Left colon (tissue), 2 donors: ENCODE data around the gene GEMIN7. TPM values are rescaled to one million over a fixed set of nuclear protein-coding genes. Genes with fewer than 3 reads are reported as not detected.
"Not testable (repeated sequence)": the region's sequence is repeated elsewhere in the genome, so short reads cannot be mapped to it uniquely, and the experiment has no call there.

Experiments used
- ATAC-seq: fragments of 200-7000 bp; cut with Tn5 transposase; one replicate; pipeline ENCODE4 v1.9.1; 2020; ENCODE audit warnings: mild to moderate bottlenecking, moderate library complexity
- DNase-seq, 2 donors: peaks; one replicate each; pipeline ENCODE4 v3.0.0-alpha.2; 2020
- intact Hi-C, 2 donors: fragments of 100-400 bp; cut with DNase I in 1 of 2; cut with micrococcal nuclease in 1 of 2; formaldehyde crosslinking; loops; one replicate each; pipeline versions ENCODE4 v1.11.2 to v1.14.0; 2022; cut with DNase I, micrococcal nuclease
- total RNA-seq, 2 donors: library from RNA; stranded (reverse); fragmentation: NEBNext Ultra II Directional; extraction: Animal tissue kit (Norgen Biotek cat#: 25700); gene quantifications; one replicate each; pipeline ENCODE4 v1.2.1, GENCODE V29; 2021
- donor health status: DM: no; HTN: no; CAD: no.
- donor health status: DM: yes; HTN: yes; CAD: no.

Gene GEMIN7
- total RNA-seq, 2 donors from 2014 or later, result 18.1 to 22.8 TPM

DNA sequence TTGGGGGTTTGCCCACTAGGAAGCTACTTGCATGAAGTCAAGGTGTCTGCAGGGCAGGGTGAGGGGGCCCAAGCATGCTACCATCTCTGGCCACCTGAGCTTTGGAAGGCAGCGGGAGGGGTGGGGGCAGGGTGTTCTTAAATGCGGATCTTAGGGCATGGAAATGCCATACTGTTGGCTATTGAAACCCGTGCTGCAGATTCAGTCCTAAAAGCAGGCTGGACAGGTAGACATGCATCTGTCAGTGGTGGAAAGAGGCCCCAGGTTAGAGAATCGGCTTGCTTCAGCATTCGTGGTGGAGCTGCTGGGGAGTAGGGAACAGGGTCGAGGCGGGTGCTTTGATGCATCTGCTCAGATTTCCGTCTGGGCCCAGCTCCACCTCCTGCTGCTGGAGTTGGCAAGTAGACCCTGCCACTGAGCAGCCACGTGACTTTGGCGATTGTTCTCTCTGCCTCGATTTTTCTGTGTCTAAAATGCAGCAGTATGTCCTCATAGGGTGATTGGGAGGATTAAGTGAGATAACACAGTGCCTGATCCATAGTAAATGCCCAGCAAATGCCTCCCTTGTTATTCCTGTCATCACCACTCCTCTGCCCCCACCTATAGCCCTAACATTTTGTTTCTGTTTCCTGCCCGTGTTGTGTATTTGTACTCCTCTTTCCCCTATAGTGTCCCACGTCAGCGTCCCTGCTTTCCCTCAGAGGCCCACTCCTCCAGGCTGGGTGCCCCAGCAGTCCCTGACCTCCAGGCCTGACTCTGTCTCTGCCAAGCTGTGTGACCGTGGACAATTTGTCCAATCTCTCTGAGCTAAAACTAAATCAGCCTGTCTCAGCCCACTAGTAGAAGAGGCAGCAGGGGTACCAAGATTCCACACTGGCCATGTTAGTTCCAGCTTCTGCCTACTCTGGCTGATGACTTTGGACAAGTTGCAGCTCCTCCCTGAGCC, 19.7 kb downstream of the GEMIN7 start:
- ATAC-seq (no peak), DNase-seq (no peak)
- intact Hi-C loops, result loop anchor here in 1 of 2 donors (10.0 kb wide), 1 partner anchor 76 kb away; the partner anchor contains the start of genes BLOC1S3 and TRAPPC6A

DNA sequence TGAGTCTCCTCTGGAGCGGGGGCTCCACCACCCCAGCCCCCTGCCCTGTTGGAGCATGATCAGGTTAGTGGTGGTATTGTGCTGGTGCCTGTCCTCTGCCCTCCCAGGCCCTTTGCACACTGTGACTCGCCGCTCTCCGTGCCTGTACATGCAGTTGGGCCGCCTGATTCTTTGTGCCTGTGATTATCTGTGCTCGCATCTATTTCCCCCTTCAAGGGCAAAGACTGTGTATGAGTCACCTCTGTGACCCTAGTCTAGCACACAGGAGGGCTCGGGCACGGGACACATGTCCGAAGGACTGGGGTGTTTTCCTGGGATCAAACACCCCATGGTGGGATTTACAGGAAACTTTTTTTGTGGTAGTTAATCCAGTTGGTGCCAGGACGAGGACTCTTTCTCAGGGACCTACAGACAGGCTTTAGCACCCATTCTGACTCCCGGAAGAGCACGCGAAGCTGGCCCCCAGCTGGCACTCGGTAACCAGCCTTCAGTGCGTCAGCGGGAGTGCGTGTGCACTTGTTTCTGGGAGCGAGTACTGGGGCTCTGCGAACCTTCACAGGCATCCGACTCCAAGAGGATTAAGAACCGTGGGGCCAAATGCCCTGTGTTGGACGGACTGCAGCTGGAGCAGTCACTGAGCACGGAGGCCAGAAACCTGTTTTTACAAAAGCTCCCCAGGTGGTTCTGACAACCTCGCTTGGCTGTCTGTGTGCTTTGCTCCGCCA, 20.6 kb downstream of the GEMIN7 start:
- ATAC-seq, result no peak
- no peak for DNase-seq
- intact Hi-C loops, result loop anchor here in 1 of 2 donors (10.0 kb wide), 1 partner anchor 75 kb away; the partner anchor contains the start of genes BLOC1S3 and TRAPPC6A

DNA sequence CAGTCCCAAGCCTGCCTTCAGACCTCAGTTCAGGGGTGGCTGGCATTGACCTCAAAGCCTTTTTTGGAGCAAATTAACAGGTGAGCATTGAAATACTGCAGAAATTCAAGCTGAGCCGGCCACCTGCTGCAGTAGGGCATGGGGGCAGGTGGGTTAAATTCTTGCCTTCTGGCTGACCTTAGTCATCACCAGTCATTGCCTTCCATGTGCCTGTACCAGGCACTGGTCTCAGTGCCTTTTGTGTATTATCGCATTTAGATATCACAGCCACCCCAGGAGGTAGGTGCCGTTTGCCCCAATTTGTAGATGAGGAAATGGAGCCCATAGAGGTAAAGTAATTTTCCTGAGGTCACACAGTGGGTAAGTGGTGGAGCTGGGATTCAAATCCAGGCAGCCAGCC, 21.1 kb downstream of the GEMIN7 start:
- ATAC-seq, result no peak

DNA sequence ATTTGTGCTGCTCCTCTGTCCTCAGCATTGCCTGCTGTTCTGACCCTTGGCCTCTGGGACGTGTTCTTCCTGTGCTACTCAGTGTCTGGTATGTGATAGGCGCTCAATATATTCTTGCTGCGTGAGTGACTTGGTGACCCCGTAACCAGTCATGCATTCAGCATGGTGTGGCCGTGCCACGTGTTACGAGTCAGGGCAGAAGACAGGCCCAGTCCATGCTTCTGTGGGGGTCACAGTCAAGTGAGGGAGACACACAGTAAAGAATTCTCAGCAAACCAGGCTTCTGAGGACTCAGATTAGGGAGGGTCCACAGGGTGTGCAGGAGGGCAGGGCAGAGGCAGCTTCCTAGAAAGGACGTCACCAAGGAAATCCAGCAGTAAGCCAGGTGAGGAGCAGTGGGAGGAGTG, 21.8 kb downstream of the GEMIN7 start:
- ATAC-seq (peak; percentile 67), DNase-seq (no peak)
- intact Hi-C loops, result no loop called here

More for the DNA sequence above, 21.1 kb downstream of the GEMIN7 start:
- intact Hi-C loops, result no loop called here
- DNase-seq, result no peak

DNA sequence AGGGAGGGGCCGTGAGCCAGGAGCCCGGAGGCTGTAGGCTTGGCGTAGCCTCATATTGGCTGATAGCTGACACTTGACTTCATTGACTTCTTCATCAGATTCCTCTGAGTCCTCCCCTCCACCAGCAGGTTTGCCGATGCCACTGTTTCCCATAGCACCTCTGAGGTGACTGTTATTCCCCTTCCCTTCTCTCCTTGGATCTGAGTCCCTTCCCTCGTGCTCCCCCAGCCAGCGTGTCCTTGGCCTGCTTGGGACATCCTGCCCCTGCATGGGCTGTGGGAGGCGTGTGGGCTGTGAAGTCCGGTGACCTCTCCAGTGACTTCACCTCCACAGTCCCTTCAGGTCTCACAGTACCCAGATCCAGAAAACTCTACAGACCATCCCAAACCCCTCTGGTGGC, 22.7 kb downstream of the GEMIN7 start:
- ATAC-seq (no peak), DNase-seq (no peak)
- intact Hi-C loops, result no loop called here

DNA sequence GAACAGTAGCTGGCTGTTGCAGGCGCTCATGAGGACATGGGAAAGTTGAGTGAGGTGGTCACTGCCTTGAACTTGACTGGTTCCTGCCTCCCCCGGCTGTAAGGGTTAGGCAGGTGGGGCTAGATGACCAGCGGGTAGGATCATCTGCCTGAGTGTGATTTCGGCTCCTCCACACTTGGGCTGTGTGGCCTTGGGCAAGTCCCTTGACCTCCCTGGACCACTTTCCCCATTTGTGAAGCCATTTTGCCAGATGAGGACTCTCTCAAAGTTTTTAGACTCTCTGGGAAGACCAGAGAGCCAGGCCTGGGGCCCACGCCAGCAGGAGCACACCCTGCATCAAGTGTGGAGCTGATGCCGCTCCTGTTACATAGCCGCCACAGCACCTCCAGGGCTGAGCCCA, 23.4 kb downstream of the GEMIN7 start:
- intact Hi-C loops, result no loop called here
- DNase-seq (no peak), ATAC-seq (no peak)

DNA sequence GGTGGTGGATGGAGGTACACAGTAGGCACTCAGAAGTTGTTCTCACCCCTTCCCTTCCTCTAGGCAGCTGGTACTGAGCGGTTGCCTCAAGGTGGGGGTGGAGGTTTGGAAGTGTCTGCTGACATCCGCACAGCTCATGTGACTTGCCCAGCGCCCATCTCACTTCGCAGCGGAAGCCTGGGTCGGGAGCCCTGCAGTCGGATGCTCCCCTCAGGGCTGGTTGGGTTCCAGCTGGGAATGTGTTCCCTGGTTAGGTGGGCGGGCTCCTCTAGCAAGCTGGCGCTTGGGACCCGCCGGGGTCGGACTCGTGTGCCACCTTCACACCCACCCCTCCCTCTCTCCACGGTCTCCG, 24.1 kb downstream of the GEMIN7 start:
- intact Hi-C loops, result no loop called here
- ATAC-seq (no peak), DNase-seq (no peak)

DNA sequence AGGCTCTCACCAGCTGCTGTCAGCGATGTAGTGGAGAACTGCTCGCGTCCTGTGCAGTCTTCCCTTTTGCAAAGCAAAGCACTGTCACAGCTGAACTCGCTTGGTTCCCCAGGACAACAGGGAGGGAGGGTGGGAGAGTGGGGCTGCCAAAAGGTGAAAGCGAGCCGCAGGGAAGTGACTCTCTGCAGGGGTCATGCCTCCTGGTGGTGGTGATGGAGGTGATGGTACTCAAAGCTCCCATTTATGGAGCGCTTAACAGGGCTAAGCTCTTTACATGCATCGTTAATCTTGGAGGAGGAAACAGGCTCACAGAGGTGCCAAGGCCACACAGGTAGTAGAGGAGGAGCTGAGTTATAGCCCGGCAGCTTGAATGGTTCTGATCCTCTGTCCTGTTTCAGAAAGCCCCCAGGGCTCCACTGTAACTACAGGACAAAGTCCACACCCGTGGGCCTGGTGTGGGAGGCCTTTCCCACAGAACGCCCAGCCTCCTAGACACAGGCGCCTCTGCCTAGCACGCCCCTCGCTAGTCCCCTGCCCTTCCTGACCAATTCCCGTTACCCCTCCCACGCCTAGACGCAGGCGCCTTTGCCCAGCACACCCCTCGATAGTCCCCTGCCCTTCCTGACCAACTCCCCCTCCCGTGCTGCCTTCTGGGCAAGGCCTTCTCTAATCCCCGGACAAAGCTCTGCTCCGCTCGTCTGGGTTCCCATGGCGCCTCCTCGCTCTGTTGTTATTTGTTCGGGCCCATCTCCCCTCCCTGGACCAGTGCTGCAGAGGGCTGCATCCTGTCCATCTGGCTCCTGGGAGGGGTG, 24.7 kb downstream of the GEMIN7 start:
- no peak for DNase-seq
- intact Hi-C loops, result no loop called here
- ATAC-seq, result peak; percentile 71

DNA sequence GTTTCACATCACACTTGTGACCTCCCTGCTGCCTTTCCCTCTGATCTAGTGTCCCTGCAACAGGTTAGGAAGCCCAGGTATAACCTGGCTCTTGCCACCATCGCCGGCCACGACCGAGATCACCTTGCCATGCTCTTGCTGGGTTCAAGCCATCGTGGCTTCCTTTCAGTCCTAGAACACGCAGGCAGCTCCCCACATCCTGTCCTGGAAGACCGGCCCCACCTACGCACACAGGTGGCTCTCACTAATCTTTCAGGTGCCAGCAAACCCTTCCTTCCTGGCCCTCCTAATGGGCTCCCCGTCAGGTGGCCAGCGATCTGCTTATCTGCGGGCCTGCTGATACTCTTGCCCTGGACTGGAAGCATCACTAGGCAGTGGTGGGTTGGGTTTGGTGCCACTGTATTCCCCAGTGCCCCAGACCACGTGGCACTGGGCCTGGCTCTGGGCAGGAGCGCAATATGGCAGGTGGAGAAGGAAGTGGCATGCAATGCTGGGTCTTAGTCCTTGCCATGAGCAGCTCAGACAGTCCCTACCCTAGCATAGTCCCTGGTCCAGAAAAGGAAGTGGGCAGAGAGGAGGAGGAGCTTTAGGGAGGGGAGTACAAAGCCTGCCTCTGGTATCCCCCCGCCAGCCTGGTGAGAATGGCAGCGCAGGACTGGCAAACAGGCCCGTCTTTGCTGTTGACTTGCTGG, 25.7 kb downstream of the GEMIN7 start:
- ATAC-seq (no peak), DNase-seq (no peak)
- intact Hi-C loops, result no loop called here

DNA sequence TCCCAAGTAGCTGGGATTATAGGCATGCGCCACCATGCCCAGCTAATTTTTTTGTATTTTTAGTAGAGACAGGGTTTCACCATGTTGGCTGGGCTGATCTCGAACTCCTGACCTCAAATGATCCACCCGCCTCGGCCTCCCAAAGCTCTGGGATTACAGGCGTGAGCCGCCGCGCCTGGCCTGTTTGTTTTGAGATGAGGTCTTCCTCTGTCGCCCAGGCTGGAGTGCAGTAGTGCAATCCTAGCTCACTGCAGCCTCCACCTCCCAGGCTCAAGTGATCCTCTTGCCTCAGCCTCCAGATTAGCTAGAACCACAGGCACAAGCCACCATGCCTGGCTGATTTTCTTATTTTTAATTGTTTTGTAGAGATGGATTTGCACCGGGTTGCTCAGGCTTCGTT, 27.3 kb downstream of the GEMIN7 start:
- intact Hi-C loops, DNase-seq, ATAC-seq: not testable (repeated sequence)

DNA sequence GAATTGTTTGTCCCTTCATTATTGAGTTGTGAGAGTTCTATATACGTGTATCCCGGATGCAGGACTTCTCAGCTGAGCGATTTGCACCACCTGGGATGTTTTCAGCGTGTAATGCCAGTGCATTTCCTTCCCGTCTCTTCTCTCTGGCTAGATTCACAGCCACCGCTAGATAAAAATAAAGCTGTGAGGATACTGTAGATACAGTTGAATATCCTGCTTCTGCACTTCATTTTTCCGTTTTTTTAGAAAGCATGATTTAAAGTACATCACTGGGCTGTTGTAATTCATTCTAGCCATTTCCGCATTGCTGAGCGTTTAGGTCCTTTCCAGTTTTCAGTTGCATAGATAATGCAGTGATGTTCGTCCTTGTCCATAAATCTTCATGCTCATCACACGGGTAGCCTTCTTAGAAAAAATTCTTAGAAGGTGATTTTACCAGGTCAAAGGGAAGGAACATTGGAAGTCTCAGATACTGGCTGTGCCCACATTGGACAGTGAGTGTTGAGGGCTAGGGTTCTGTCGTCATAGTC, 28.6 kb downstream of the GEMIN7 start:
- intact Hi-C loops, result no loop called here
- no peak for DNase-seq
- ATAC-seq, result no peak

DNA sequence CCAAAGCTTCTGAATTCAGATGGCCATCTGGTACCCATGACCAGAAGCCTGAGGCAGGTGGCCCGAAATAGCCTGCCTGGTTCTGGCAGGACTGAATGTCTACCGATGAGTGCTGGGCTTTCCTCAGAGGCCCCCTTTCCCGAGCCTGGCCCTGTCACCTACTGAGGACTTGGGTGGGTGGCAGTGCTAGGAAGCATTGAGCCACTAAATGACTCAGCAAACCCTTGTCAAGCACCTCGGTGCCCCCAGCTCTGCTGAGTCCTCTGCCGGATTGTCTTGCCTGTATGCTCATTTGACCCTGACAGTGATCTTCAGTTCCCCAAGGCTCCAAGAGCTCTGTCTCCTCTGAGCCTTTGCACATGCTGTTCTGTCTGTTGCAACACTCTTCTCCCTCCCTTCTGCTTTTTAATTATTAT, 31.8 kb downstream of the GEMIN7 start:
- intact Hi-C loops, result no loop called here
- ATAC-seq, result no peak
- no peak for DNase-seq

DNA sequence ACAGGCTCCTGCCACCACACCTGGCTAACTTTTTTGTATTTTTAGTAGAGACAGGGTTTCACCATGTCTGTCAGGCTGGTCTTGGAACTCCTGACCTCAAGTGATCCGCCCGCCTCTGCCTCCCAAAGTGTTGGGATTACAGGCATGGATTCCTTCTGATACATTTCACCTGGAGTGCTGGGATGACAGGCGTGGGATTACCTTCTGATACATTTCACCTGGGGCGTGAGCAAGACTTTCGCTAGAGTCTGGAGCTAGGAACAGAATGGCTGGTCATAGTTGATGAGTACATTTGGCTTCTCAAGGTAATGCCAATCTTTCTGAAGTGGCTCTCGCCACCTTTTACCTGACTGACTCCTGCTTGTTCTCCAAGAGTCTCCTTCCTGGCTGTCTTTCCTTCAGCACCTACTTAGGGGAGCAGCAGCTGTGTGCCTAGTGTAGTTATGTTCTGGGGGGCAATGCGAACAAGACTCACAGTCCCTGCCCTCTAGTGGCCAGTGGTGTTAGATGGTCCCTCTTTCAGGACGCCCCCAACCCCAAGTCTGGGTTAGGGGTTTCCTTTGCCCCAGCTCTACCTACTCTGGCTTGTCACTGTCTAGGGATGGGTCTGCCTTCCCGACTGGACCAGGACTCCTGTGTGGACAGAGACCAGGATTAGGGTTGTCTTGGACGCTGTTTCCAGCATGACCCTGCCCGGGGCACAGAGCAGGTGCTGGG, 33.2 kb downstream of the GEMIN7 start:
- ATAC-seq (no peak), DNase-seq (no peak)
- intact Hi-C loops, result no loop called here

DNA sequence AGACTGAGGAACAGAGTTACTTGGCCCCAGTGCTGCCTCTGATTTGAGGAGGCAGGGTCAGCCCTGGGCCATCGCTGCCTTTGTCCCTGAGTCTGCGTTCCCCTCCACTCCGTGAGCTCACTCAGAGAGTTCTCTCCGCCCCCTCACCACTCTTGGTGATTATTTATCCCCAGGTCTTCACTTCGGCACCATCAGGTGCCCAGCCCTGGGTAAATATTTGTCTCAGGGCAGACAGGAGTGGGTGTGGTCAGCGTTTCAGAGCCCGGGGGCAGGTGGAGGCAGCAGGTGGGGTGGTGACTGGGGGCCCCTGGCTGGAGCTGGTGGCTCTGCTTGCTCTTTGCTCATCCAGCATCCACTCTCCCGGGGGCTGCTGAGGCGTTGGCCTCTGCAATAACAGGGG, 34.6 kb downstream of the GEMIN7 start:
- peak; percentile 74 to 75 for DNase-seq
- peak; percentile 87 for ATAC-seq
- intact Hi-C loops, result no loop called here

DNA sequence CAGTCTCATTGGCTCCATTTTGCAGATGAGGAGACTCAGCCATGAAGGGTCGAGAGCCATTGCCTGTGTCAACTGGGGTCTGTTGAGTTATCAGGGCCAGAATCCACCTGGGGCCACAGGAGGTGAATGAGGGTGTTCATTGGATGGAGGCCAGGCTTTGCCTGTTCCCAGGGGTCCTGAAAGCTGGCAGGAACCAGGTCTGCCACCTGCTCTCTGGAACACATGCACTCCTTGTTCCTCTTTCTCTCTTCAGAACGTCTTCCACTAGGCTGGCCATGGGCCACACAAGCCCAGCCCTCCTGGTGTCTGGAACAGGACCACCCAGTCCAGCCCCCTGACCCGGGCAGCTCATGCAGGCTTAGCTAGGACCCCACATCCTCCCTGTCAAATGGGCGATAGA, 35.1 kb downstream of the GEMIN7 start:
- DNase-seq, result no peak
- intact Hi-C loops, result no loop called here

DNA sequence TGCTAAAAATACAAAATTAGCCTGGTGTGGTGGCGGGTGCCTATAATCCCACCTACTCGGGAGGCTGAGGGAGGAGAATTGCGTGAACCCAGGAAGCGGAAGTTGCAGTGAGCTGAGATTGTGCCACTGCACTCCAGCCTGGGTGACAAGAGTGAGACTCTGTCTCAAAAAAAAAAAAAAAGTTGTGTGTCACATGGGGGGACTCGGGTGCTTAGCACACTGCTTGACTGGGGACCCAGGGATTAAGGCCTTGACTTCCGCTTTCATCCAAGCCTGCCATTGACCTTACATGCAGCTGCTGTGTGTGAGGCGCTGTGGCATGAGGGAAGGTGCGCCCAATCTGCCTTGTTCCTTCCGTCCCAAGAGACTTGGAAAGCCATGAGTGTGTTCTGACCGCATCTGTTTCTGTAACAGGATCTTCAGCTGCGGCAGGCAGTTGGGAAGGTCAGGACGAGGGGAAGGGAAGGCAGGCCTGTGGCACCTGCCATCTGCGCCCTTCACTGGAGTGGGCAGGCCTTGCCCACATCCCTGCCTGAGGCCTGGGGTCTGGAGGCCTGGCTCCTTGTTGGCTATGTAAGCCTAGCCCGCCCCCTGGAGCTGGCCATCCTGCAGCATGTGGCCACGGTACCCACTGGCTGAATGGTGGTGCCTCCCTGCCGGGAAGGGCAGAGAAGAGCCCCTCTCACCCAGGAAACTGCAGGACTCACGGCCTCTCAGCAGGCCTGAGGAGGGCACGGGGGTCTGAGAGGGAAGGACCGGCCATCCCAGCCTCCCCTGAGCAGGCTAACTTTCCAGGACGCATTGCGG, 37.0 kb downstream of the GEMIN7 start:
- intact Hi-C loops, result no loop called here
- ATAC-seq (no peak), DNase-seq (no peak)

More for the DNA sequence above, 35.1 kb downstream of the GEMIN7 start:
- no peak for ATAC-seq

DNA sequence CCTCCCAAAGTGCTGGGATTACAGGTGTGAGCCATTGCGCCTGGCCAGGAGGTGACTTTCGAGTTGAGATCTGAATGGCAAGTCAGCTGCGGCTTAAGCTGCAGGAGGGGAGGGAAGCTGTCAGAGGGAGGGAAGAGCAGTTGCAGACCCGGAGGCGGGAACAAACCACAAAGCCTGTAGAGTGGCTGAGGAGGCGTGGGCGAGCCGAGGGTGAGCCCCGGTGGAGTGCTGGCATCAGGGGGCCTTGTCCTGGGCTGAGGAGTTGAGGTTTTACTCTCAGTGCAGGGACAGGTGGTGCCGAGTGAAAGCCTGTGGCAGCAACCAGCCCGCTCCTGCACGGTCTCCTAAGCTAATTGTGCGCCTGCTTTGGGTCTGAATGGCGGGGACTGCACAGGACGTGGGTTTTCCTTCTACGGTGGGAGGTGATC, 38.1 kb downstream of the GEMIN7 start:
- peak in 1 of 2 donors; percentile 39 for DNase-seq
- no peak for ATAC-seq
- intact Hi-C loops, result no loop called here
